Esophagus squamous epithelium (tissue), 5 donors: Measurements from ENCODE around the gene NOS2. TPM values are rescaled to one million over a fixed set of nuclear protein-coding genes. Genes with fewer than 3 reads are reported as not detected.
A peak's percentile ranks its signal among the peaks of the same experiment; 100 is the strongest.

Experiments
- DNase-seq: peaks from one replicate; lab custom pipeline; 2025; lab: John Stamatoyannopoulos, UW
- H3K27ac ChIP-seq, 4 donors: fragments of 200-600 bp; sonication (generic); one replicate each; pipeline ENCODE4 v1.5.1; 2016 to 2019; ENCODE audit warnings: mild to moderate bottlenecking in 1 of 4
- H3K27me3 ChIP-seq, 4 donors: fragments of 200-600 bp; sonication (generic); 1 replicate in 3 of 4; 2 replicates in 1 of 4; pipeline versions ENCODE4 v1.5.1 to v1.6.0; 2017 to 2021; ENCODE audit warnings: antibody characterized with exemption in 1 of 4
- H3K36me3 ChIP-seq, 3 donors: fragments of 200-600 bp; sonication (generic); one replicate each; pipeline ENCODE4 v1.5.1; 2016 to 2019
- H3K4me1 ChIP-seq, 3 donors: fragments of 200-600 bp; sonication (generic); one replicate each; pipeline ENCODE4 v1.5.1; 2017 to 2019
- H3K4me3 ChIP-seq, 4 donors: fragments of 200-600 bp; sonication (generic); 1 replicate in 3 of 4; 2 replicates in 1 of 4; pipeline ENCODE4 v1.5.1; 2016 to 2019; ENCODE audit warnings: mild to moderate bottlenecking in 2 of 4, moderate library complexity in 1 of 4
- H3K9me3 ChIP-seq, 3 donors: fragments of 200-600 bp; sonication (generic); one replicate each; pipeline ENCODE4 v1.5.1; 2016 to 2019
- CTCF ChIP-seq, 6 experiments: fragments of 450-650 bp in 4 of 6; fragments of 200-600 bp in 2 of 6; sonication (generic) in 2 of 6; IDR thresholded peaks; one replicate each; pipeline ENCODE4 v1.5.1; 2016 to 2019; ENCODE audit warnings: antibody characterized with exemption in 6 of 6, mild to moderate bottlenecking in 4 of 6, moderate library complexity in 4 of 6
- POLR2A ChIP-seq, 4 donors: fragments of 450-650 bp; IDR thresholded peaks; one replicate each; pipeline ENCODE4 v1.6.1; 2017; ENCODE audit warnings: antibody characterized with exemption in 4 of 4, mild to moderate bottlenecking in 4 of 4, moderate library complexity in 3 of 4
- WGBS, 2 donors: methylation state at CpG; one replicate each; pipeline ENCODE4 v1.1.5; 2018; 5-methylcytosine and 5-hydroxymethylcytosine counted together
- intact Hi-C: fragments of 100-400 bp; cut with DNase I; formaldehyde crosslinking; loops from one replicate; pipeline ENCODE4 v1.15.0; 2022
- total RNA-seq, 4 donors: library from RNA; depleted of rRNA; stranded (reverse); fragments of >200 nt; gene quantifications; one replicate each; pipeline ENCODE4 v1.1.0, GENCODE V29; 2016
- donor health status: DM: yes; HTN: yes; CAD: no.

Gene NOS2
- total RNA-seq, 4 donors from 2014 or later, result 0.11 to 2.7 (median 0.86) TPM

- intact Hi-C loops, result no loop called here
- Histone ChIP-seq H3K4me1 (peaks cover 0 to 15% (median 1%) of the 10 kb centered on the region in 3 donors), H3K9me3 (no peaks in the 10 kb centered on the region), H3K4me3 (no peak overlapping the region), H3K36me3 (no peaks in the 10 kb centered on the region), H3K27me3 (peaks cover 0 to 4% (median 0%) of the 10 kb centered on the region in 4 donors), H3K27ac (no peak overlapping the region)
- DNase-seq, result no peak
- 86 to 89% methylated on average over 4 of the region's 9 CpGs for WGBS, 2 donors
- no peak for TF ChIP-seq POLR2A (IDR thresholded peaks at IDR 0.05)
- no peak for TF ChIP-seq CTCF (IDR thresholded peaks at IDR 0.05)
Measured at GRCh38 chr17:27783440-27784350, 16.6 kb downstream of the NOS2 start.

- peaks cover 0 to 24% (median 5%) of the 10 kb centered on the region in 3 donors for H3K4me1 ChIP-seq
- no peak for DNase-seq
- peaks cover 0 to 4% (median 0%) of the 10 kb centered on the region in 4 donors for H3K27me3 ChIP-seq
- WGBS, 2 donors, result 41 to 61% methylated on average over 5 to 7 of the region's 7 CpGs
- H3K4me3 ChIP-seq, result no peak overlapping the region
- H3K9me3 ChIP-seq, result no peaks in the 10 kb centered on the region
- intact Hi-C loops, result no loop called here
- TF ChIP-seq POLR2A (IDR thresholded peaks at IDR 0.05) (no peak), CTCF (IDR thresholded peaks at IDR 0.05) (no peak)
- no peaks in the 10 kb centered on the region for H3K36me3 ChIP-seq
- no peak overlapping the region for H3K27ac ChIP-seq
Measured at GRCh38 chr17:27782791-27783206, 17.5 kb downstream of the NOS2 start.

DNA sequence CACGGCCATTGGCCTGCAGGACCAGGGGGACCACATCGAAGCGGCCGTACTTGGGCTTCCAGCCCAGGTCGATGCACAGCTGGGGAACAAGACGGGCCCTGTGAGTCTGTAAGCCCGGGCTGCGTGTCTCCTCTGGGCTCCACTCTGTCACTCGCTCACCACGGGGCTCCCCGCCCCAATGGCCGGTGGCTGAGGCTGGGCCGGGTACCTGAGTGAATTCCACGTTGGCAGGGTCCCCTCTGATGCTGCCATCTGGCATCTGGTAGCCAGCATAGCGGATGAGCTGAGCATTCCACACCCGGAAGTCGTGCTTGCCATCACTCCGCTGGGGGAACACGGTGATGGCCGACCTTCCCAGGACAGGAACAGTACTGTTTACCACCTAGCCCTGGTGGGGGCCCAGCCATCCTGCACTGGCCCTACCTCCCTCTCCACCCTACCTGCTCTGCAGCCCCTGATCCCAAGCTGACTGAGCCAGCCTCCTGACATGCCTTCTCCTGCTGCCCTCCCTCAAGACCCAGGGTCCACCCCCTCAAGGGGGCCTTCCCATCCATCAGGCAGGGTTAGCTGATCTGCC is 19.4 kb downstream of the NOS2 start:
- no peak overlapping the region for H3K27ac ChIP-seq
- peaks cover 0 to 4% (median 0%) of the 10 kb centered on the region in 4 donors for H3K27me3 ChIP-seq
- no peak for TF ChIP-seq POLR2A (IDR thresholded peaks at IDR 0.05)
- no peak for TF ChIP-seq CTCF (IDR thresholded peaks at IDR 0.05)
- peaks cover 0 to 25% (median 5%) of the 10 kb centered on the region in 3 donors for H3K4me1 ChIP-seq
- no CpG with 5 or more reads among the region's 20 CpGs for WGBS, 2 donors
- no peaks in the 10 kb centered on the region for H3K36me3 ChIP-seq
- H3K9me3 ChIP-seq, result no peaks in the 10 kb centered on the region
- no peak overlapping the region for H3K4me3 ChIP-seq
- intact Hi-C loops, result no loop called here
- DNase-seq, result no peak

DNA sequence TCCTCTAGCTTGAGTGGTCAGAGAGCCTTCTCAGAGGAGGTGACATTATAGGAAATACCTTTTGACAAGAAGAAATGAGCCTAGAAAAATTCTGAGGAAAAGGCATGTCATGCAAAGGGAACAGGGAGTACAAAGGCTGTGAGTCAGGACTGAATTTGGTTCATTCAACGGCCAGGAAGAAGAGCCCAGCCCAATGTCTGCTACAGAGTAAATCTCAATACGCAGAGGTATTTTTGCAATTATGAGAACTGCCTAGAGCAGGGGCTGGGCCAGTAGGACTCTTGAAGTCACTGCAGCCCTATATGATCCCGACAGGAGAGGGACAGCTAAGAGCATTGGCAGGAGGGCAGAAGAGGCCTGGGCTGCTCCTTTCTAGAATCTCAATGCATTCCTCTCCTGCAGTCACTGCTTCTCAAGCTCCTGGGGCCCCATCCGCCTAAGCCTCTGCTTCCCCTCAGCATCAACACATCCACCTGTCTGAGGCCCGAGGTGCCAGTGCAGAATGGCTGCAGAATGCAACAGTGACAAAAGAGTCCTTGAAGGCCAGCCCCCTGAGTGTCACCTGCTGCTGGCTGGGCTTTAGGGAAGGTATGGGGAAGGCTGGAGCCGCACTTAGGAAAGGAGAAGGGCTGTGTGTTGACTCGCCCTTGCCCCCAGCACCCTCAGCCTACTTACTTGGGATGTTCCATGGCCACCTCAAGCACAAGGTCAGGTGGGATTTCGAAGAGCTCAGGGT is 20.1 kb downstream of the NOS2 start:
- peaks cover 0 to 4% (median 0%) of the 10 kb centered on the region in 4 donors for H3K27me3 ChIP-seq
- no peaks in the 10 kb centered on the region for H3K9me3 ChIP-seq
- H3K4me3 ChIP-seq, result no peak overlapping the region
- intact Hi-C loops, result no loop called here
- H3K4me1 ChIP-seq, result peaks cover 0 to 25% (median 5%) of the 10 kb centered on the region in 3 donors
- DNase-seq, result no peak
- TF ChIP-seq CTCF (IDR thresholded peaks at IDR 0.05) (no peak), POLR2A (IDR thresholded peaks at IDR 0.05) (no peak)
- peak overlapping the region in 1 of 4 donors; percentile 9 for H3K27ac ChIP-seq
- no peaks in the 10 kb centered on the region for H3K36me3 ChIP-seq
- WGBS, 2 donors, result 61 to 71% methylated on average over 4 to 6 of the region's 8 CpGs
